HG03469 (cell line): ENCODE data around the gene ILF3.
"Not testable (repeated sequence)": the region's sequence is repeated elsewhere in the genome, so short reads cannot be mapped to it uniquely, and the experiment has no call there.

Experiments used
- ATAC-seq: cut with Tn5 transposase; IDR thresholded peaks from one replicate; pipeline ENCODE4 v1.9.1; 2021; ENCODE audit warnings: mild to moderate bottlenecking, moderate library complexity, moderate number of reproducible peaks; ENCODE audit not compliant: unreplicated experiment

ILF3 gene

GRCh38 chr19:10642473-10643171 is 11.5 kb upstream of the ILF3 start:
- ATAC-seq = no peak

GRCh38 chr19:10643172-10643967 is 10.8 kb upstream of the ILF3 start:
- no peak for ATAC-seq

GRCh38 chr19:10643968-10644259 is 10.2 kb upstream of the ILF3 start:
- ATAC-seq = no peak

- no peak for ATAC-seq
Observed at GRCh38 chr19:10644260-10645007, 9.7 kb upstream of the ILF3 start.

- no peak for ATAC-seq
Observed at GRCh38 chr19:10646456-10647159, 7.5 kb upstream of the ILF3 start.

GRCh38 chr19:10648360-10648759 is 5.8 kb upstream of the ILF3 start:
- no peak for ATAC-seq

GRCh38 chr19:10651851-10652250 is 2.3 kb upstream of the ILF3 start:
- no peak for ATAC-seq

- peak; percentile 9 for ATAC-seq
Observed at GRCh38 chr19:10653482-10653731, 739 bp upstream of the ILF3 start.

GRCh38 chr19:10654610-10655456 is 687 bp downstream of the ILF3 start:
- ATAC-seq = peak; percentile 4

- ATAC-seq = no peak
Observed at GRCh38 chr19:10655457-10656312, 1.5 kb downstream of the ILF3 start.

GRCh38 chr19:10660346-10660745 is 6.2 kb downstream of the ILF3 start:
- ATAC-seq = no peak

- ATAC-seq = no peak
Observed at GRCh38 chr19:10661946-10662345, 7.8 kb downstream of the ILF3 start.

- no peak for ATAC-seq
Observed at GRCh38 chr19:10662384-10663251, 8.5 kb downstream of the ILF3 start.

- ATAC-seq = not testable (repeated sequence)
Observed at GRCh38 chr19:10663252-10663563, 9.1 kb downstream of the ILF3 start.

GRCh38 chr19:10667867-10668266 is 13.7 kb downstream of the ILF3 start:
- no peak for ATAC-seq

GRCh38 chr19:10669246-10669645 is 15.1 kb downstream of the ILF3 start:
- ATAC-seq = no peak

GRCh38 chr19:10670182-10670581 is 16.0 kb downstream of the ILF3 start:
- no peak for ATAC-seq

GRCh38 chr19:10670876-10671804 is 17.0 kb downstream of the ILF3 start:
- no peak for ATAC-seq
